SK-N-MC (cell line): ENCODE measurements around the gene VEZT.

Experiments
- EZH2 ChIP-seq: fragments of 200-600 bp; sonication (generic); IDR thresholded peaks from one replicate; pipeline ENCODE4 v1.6.1; 2017; ENCODE audit warnings: antibody characterized with exemption
- POLR2AphosphoS5 ChIP-seq: IDR thresholded peaks from 2 replicates; pipeline ENCODE4 v1.6.1; 2012; ENCODE audit warnings: mild to moderate bottlenecking, low read depth, low read length, borderline replicate concordance

DNA sequence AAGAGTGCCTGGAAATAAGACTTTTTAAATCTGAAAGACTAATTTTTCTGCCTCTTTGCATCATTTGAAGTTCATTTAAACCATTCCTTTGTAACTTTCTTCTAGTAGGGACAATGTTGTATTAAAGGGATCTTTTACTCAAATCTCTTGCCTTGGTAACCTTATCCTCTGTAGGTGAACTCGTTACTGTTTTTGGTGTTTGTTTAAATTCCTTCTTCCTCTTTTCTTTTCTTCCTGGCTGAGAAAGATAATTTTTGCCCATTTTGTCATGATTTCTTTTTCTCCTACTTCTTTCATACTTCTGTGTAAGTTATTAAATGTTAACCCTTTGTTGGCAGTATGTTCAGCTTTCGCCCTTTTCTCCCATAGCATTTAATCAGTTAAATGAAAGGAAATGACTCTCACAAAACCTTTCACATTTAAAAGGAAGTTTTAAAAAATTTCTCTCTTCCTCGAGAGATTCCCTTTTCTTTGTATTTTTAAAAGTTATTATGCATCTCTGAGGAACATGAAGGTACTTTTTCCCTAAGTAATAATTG, 10.3 kb downstream of the VEZT start:
- no peak for TF ChIP-seq EZH2
- TF ChIP-seq POLR2AphosphoS5: no peak
